GM18520 (cell line): ENCODE data around the gene CNGB1.
"Not testable (repeated sequence)": the region's sequence is repeated elsewhere in the genome, so short reads cannot be mapped to it uniquely, and the experiment has no call there.

Experiments
- ATAC-seq: cut with Tn5 transposase; IDR thresholded peaks from one replicate; pipeline ENCODE4 v1.9.1; 2021; ENCODE audit not compliant: unreplicated experiment

The CNGB1 gene

GRCh38 chr16:57956270-57956808, 14.6 kb downstream of the CNGB1 start:
- no peak for ATAC-seq

- ATAC-seq: no peak
These were observed 15.2 kb downstream of the CNGB1 start for GRCh38 chr16:57955572-57956188.

DNA sequence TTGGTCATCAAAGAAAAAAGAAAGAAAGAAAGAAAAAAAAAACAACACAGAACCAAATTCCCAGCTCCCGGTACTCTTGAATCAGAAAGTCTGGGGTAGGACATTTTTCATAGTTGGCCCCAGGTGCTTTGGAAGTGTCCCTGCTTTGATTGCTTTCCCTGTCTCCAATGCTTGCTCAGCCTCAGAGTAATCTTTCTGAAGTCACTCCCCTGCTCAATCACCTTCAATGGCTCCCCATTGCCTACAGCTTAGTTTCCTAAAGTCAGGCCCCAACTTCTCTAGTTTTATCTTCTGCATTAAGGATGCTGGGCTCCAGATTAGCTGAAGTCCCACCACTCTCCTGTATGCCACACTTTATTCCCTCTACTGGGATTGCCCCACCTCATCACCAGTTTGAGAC, 17.1 kb downstream of the CNGB1 start:
- no peak for ATAC-seq

GRCh38 chr16:57952909-57953308, 18.0 kb downstream of the CNGB1 start:
- no peak for ATAC-seq

DNA sequence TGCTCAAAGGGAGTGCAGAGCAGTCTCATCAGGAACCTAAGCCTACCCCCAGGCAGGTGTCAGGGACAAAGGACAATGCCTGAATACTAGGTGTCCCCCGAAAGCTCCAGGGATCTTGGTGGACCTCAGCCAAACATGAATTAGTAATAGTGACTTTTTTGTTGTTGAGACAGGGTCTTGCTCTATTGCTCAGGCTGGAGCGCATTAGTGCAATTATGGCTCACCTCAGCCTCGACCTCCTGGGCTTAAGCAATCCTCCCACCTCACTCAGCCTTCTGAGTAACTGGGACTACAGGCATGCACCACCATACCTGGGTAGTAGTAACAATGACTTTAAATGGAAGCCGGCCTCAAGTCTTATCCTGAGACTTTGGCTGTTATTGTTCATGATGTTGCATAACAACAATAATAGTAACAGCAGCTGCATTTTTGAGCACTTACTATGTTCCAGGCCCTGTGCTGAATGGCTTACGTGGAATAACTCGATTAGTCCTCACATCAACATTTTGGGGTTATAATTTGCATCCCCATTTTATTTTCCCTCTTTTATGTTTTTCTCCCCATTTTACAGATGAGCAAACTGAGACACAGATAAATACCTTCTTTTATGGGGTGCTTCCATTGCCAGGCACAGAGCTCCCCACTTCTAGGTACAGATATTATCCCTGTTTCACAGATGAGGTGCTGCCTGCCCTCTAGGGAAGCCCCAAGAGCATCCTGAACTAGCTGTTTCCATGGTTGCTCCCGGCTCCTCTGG, 19.5 kb downstream of the CNGB1 start:
- ATAC-seq: no peak

DNA sequence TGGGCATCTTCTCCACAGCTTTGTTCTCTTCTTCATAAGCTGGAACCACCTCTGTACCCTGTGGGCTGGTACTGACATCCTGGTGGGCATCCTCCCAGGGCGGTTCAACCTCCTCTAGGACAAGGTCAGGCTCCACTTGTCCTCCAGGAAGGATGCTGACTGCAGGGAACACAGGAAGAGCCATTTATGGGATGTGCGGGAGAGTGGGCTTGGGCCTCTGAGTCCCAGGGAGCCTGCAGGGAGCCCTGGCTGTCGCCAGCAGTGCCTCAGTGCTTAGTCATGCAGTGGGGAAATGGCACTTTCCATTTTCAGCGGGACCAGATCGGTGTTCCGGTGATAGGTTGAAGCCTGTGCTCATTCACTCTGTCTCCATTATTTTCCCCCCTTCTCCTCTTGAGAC, 20.5 kb downstream of the CNGB1 start:
- ATAC-seq: no peak

DNA sequence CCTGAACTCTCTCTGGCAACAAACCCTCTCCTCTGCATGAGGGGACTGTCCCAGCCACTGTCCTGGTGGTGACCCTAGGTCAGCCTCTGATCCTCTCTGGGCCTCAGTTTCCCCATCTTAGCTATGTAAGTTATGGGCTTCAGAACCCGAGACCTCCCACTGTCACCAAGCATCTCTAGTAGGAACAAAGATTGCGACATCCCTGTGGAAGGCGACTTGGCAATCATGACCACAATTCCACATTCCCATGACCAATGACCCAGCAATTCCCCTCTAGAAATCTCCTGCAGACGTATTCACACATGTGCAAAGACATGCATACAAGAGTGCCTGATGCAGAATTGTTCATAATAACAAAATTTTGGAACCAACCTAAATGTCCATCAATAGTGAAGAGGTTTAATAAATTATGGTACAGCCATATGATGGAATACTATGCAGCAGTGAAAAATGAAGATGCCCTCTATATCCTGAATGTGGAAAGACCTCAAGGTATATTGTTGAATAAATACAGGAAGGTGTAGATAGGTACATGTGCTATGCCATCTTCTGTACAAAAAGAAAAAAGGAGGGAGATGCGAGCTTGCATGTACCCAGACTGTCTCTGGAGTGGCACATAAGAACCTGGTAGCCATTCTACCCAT, 21.2 kb downstream of the CNGB1 start:
- no peak for ATAC-seq

- no peak for ATAC-seq
These were observed 21.9 kb downstream of the CNGB1 start for GRCh38 chr16:57949013-57949412.

GRCh38 chr16:57948027-57948426, 22.9 kb downstream of the CNGB1 start:
- ATAC-seq: no peak

DNA sequence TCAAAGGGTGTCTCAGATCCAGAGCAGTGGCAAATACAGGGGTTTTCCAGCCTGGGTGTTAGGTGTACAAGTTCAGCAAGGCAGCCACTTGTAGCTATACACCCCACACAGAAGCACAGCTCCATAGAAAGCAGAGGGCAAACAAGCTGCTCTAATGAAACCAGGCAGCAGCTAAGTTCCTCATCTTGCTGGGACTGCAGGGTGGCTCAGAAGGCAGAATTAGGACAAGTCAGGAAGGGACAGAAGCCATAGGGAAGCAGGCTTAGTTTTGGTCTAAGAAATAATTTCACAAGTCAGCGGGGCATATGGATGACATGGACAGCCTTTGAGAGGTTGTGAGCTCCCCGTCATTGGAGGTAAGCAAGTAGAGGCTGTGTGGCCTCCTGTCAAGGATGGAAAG, 23.7 kb downstream of the CNGB1 start:
- no peak for ATAC-seq

DNA sequence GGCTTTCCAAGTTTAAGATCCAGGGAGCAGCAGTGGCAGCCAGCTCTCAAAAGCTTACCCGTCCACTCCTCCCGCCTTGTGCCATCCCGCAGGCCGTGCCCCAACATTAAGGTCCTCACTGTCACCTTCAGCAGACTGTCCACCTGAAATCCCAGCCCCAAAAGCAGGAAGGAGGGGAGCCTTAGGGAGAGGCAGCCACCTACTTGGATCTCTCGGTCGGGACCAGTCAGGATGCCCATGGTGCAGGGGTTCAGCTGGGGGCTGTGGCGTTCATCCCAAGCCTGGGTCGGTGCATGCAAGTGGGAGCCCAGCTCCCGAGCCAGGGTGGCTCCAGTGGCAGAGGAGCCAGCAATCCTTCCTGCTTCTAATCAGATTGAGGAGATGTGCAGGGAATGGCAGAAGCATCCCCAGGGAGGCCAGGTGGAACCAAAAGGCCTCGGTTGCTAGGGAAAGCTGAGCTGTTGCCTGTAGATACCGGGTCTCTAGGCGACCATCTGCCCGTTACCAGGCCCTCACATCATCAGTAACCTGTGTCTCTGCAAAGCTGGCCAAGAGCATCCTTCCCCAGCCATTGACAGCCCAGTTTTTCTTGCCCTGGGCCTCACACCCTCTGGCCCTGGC, 24.6 kb downstream of the CNGB1 start:
- ATAC-seq: no peak

DNA sequence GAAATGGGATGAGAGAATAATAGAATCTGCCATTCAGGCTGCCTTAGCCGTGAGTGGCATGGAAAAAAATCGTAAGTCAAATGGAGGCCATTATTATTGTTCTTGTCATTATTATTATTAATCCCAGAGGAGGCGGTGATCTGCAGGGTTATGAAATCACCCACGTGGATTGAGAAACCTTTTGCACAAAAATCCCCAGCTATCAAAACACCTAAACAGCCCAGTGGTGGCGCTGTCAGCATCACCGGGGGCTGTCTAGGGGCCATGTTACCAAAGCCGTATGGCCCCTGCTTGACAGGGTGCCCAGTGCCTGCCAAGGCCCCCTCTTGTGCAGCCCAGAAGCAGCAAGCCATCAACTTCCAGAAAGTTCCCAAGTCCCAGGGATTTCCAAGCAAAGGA, 25.2 kb downstream of the CNGB1 start:
- no peak for ATAC-seq

GRCh38 chr16:57944970-57945739, 25.8 kb downstream of the CNGB1 start:
- no peak for ATAC-seq

DNA sequence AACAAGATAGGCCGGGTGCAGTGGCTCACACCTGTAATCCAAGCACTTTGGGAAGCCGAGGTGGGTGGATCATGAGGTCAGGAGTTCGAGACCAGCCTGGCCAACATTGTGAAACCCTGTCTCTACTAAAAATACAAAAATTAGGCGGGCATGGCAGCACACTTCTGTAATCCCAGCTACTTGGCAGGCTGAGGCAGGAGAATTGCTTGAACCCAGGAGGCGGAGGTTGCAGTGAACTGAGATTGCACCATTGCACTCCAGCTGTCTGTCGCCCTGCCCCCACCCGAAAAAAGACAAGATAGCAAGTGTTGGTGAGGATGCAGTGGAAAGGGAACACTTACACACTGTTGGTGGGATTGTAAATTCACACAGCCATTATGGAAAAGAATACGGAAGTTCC, 27.5 kb downstream of the CNGB1 start:
- ATAC-seq: not testable (repeated sequence)

GRCh38 chr16:57941901-57942300, 29.0 kb downstream of the CNGB1 start:
- not testable (repeated sequence) for ATAC-seq

- no peak for ATAC-seq
These were observed 29.8 kb downstream of the CNGB1 start for GRCh38 chr16:57941016-57941664.

- ATAC-seq: no peak
These were observed 30.5 kb downstream of the CNGB1 start for GRCh38 chr16:57940382-57940966.

GRCh38 chr16:57939872-57940224, 31.1 kb downstream of the CNGB1 start:
- no peak for ATAC-seq

GRCh38 chr16:57938936-57939871, 31.7 kb downstream of the CNGB1 start:
- ATAC-seq: no peak
